ENCODE measurements around the gene PDZD11. TPM values are rescaled to one million over a fixed set of nuclear protein-coding genes. Genes with fewer than 3 reads are reported as not detected.

The PDZD11 gene
- total RNA-seq, 1 experiment from 2014 or later: 45.0 TPM

DNA sequence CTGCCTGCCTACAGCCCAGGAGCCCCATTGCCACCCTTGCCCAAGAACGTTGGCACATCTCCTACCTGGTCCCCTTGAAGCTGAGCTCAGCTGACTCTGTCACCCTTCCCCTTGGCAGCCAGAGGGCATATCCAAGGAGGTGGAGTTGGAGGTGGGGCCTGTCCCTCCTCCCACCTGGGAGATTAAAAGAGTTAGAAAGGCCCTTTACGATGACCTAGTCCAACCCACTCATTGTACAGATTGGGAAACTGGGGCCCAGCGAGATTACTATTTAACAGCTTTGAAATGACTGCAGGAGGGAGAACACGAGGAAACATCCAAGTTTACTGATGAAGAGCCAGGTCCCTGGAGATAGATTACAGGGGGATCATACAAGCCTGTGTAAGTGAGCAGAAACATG is 29.6 kb downstream of the PDZD11 start, which contains the start of gene P2RY4:
P2RY4 (minus strand) TSS at position 101 of the 400 bp plus-strand sequence. CDS start 580 bp downstream, outside the sequence.
- Histone ChIP-seq H3K36me3 (ENCODE audit: control insufficient read depth, insufficient read depth, low read length) (no peaks in the 10 kb centered on the region), H3K27me3 (replicated peaks; ENCODE audit: control insufficient read depth, insufficient read depth, low read length) (no peaks in the 10 kb centered on the region), H3K4me1 (peaks cover 5% of the 10 kb centered on the region; the same call in 1 of the 2 replicates), H3K4me3 (ENCODE audit: low read depth, low read length) (no peak within 1 kb of the TSS), H3K9me3 (no peaks in the 10 kb centered on the region)
- H3K4me1 Mint-ChIP-seq (ENCODE audit: low read depth, unreplicated experiment): peaks cover 23% of the 10 kb centered on the region
- BruUV-seq (replicated peaks): no TSS peak
- TF ChIP-seq, protein P1, sequence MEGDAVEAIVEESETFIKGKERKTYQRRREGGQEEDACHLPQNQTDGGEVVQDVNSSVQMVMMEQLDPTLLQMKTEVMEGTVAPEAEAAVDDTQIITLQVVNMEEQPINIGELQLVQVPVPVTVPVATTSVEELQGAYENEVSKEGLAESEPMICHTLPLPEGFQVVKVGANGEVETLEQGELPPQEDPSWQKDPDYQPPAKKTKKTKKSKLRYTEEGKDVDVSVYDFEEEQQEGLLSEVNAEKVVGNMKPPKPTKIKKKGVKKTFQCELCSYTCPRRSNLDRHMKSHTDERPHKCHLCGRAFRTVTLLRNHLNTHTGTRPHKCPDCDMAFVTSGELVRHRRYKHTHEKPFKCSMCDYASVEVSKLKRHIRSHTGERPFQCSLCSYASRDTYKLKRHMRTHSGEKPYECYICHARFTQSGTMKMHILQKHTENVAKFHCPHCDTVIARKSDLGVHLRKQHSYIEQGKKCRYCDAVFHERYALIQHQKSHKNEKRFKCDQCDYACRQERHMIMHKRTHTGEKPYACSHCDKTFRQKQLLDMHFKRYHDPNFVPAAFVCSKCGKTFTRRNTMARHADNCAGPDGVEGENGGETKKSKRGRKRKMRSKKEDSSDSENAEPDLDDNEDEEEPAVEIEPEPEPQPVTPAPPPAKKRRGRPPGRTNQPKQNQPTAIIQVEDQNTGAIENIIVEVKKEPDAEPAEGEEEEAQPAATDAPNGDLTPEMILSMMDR (IDR thresholded peaks at IDR 0.05; ENCODE audit: insufficient read depth in 1 of 2, low read depth in 1 of 2, low read length in 1 of 2, severe bottlenecking in 1 of 2, unreplicated experiment in 1 of 2): no peak
- POLR2A ChIA-PET: no interaction called here
- CTCF ChIA-PET: no interaction called here
- no peak within 1 kb of the TSS for H3K27ac Mint-ChIP-seq (ENCODE audit: unreplicated experiment)
- H3K9me3 Mint-ChIP-seq (ENCODE audit: unreplicated experiment): no peaks in the 10 kb centered on the region
- H3K36me3 Mint-ChIP-seq (ENCODE audit: insufficient read depth, unreplicated experiment): no peaks in the 10 kb centered on the region
- no peak for DNase-seq
- intact Hi-C loops (cut with micrococcal nuclease; ENCODE audit: unreplicated experiment): no loop called here
- no peak within 1 kb of the TSS for H3K4me3 Mint-ChIP-seq (ENCODE audit: unreplicated experiment)
- H3K27me3 Mint-ChIP-seq (ENCODE audit: insufficient read depth, unreplicated experiment): no peaks in the 10 kb centered on the region

DNA sequence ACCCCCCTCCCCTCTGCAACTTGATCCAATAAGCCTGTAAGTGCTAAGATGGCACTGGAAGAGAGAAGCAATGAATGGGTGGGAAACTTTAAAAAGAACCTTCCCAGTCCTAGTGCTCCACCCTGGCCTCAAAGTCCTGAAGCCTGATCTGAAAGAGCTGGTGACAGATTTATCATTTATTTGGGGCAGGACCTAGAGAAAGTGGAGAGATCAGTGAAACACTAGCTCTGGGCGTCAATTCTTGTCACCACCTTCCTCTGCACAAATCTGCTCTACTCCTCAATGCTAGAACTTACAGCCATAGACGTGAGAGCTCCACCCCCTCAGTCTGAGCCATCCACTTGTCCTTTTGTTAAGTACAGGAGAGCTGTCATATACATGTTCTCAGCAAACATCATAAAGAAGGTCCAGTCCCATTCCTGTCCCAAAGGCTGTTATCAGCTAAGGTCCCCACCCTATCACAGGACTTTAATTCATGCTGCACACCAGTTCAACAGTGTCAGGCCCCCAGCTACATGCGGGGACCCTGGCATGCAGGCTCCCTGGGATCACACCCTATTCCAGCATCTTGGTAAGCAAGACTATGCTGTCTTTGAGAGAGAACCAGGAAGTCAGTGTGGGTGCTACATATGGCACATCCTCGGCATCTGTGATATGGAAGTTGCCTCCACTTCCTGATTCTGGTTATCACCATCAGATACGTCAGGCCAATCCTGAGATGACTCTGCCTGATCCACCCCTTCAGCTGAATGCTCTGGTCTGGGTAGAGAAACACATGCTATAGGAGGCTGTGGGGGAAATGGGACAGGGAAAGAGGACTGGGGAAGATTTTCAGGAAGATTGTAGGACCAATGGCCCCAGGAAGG is 32.1 kb downstream of the PDZD11 start:
- POLR2A ChIA-PET: interaction anchor here (0.6 kb wide), 1 partner anchor 27 kb away, joined by 3 read pairs; no protein-coding TSS in a partner anchor
- CTCF ChIA-PET: no interaction called here
- Mint-ChIP-seq H3K36me3 (ENCODE audit: insufficient read depth, unreplicated experiment) (no peaks in the 10 kb centered on the region), H3K4me3 (ENCODE audit: unreplicated experiment) (no peak overlapping the region), H3K9me3 (ENCODE audit: unreplicated experiment) (no peaks in the 10 kb centered on the region), H3K27ac (ENCODE audit: unreplicated experiment) (no peak overlapping the region), H3K4me1 (ENCODE audit: low read depth, unreplicated experiment) (peaks cover 32% of the 10 kb centered on the region), H3K27me3 (ENCODE audit: insufficient read depth, unreplicated experiment) (no peaks in the 10 kb centered on the region)
- DNase-seq: no peak
- no peak overlapping the region for H3K4me3 ChIP-seq (ENCODE audit: low read depth, low read length)
- no peaks in the 10 kb centered on the region for H3K27me3 ChIP-seq (replicated peaks; ENCODE audit: control insufficient read depth, insufficient read depth, low read length)
- H3K9me3 ChIP-seq: no peaks in the 10 kb centered on the region
- intact Hi-C loops (cut with micrococcal nuclease; ENCODE audit: unreplicated experiment): no loop called here
- no TSS peak for BruUV-seq (replicated peaks)
- H3K4me1 ChIP-seq: peaks cover 17% of the 10 kb centered on the region
- TF ChIP-seq, protein P1 (IDR thresholded peaks at IDR 0.05; ENCODE audit: insufficient read depth in 1 of 2, low read depth in 1 of 2, low read length in 1 of 2, severe bottlenecking in 1 of 2, unreplicated experiment in 1 of 2): no peak
- no peaks in the 10 kb centered on the region for H3K36me3 ChIP-seq (ENCODE audit: control insufficient read depth, insufficient read depth, low read length)

DNA sequence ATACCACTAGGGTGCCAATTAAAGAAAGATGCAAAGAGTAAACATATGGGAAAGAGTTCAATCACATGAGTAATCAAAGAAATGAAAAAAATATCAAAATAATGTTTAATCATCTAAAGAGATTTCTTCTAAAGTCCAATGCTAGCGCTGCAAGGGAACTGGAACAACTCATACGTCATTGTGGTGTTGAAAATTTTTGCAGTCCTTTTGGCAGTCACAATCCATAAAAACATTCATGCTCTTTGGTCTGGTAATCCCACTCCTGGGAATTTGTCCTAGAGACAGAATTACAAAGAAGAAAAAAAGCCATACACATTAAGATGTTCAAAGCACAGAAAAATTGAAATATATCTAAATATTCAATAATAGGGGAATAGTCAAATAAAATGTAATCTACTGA is 34.3 kb downstream of the PDZD11 start:
- Histone ChIP-seq H3K27me3 (replicated peaks; ENCODE audit: control insufficient read depth, insufficient read depth, low read length) (no peaks in the 10 kb centered on the region), H3K36me3 (ENCODE audit: control insufficient read depth, insufficient read depth, low read length) (no peaks in the 10 kb centered on the region), H3K4me1 (peaks cover 17% of the 10 kb centered on the region), H3K4me3 (ENCODE audit: low read depth, low read length) (no peak overlapping the region), H3K9me3 (no peaks in the 10 kb centered on the region)
- POLR2A ChIA-PET: no interaction called here
- Mint-ChIP-seq H3K9me3 (ENCODE audit: unreplicated experiment) (no peaks in the 10 kb centered on the region), H3K4me1 (ENCODE audit: low read depth, unreplicated experiment) (peaks cover 32% of the 10 kb centered on the region), H3K36me3 (ENCODE audit: insufficient read depth, unreplicated experiment) (no peaks in the 10 kb centered on the region), H3K27me3 (ENCODE audit: insufficient read depth, unreplicated experiment) (no peaks in the 10 kb centered on the region), H3K27ac (ENCODE audit: unreplicated experiment) (no peak overlapping the region), H3K4me3 (ENCODE audit: unreplicated experiment) (peak overlapping the region; percentile 9)
- intact Hi-C loops (cut with micrococcal nuclease; ENCODE audit: unreplicated experiment): no loop called here
- no TSS peak for BruUV-seq (replicated peaks)
- TF ChIP-seq, protein P1 (IDR thresholded peaks at IDR 0.05; ENCODE audit: insufficient read depth in 1 of 2, low read depth in 1 of 2, low read length in 1 of 2, severe bottlenecking in 1 of 2, unreplicated experiment in 1 of 2): no peak
- CTCF ChIA-PET: no interaction called here
- no peak for DNase-seq
